Osteoblast (primary cell): Measurements from ENCODE around the gene RPL18. TPM values are rescaled to one million over a fixed set of nuclear protein-coding genes. Genes with fewer than 3 reads are reported as not detected.

Experiments used
- DNase-seq: peaks from one replicate; pipeline ENCODE4 v3.0.0; 2011; ENCODE audit warnings: low spot score, mixed read lengths; ENCODE audit not compliant: insufficient read length; ENCODE audit errors: missing footprints
- H2AFZ ChIP-seq: 2 replicates; pipeline ENCODE4 v1.6.0; 2011; ENCODE audit warnings: mild to moderate bottlenecking, low read length
- H3K27ac ChIP-seq: 2 replicates; pipeline ENCODE4 v1.5.1; 2011; ENCODE audit warnings: mild to moderate bottlenecking, low read depth, low read length, moderate library complexity
- H3K27me3 ChIP-seq: 2 replicates; pipeline ENCODE4 v1.6.0; 2012; ENCODE audit warnings: mild to moderate bottlenecking, control low read depth, inconsistent platforms, low read length, moderate library complexity; ENCODE audit not compliant: insufficient read depth
- H3K36me3 ChIP-seq: 2 replicates; pipeline ENCODE4 v1.5.1; 2011; ENCODE audit warnings: mild to moderate bottlenecking, low read length, control low read depth, moderate library complexity; ENCODE audit not compliant: insufficient read depth
- H3K4me1 ChIP-seq: 2 replicates; pipeline ENCODE4 v1.5.1; 2011; ENCODE audit warnings: mild to moderate bottlenecking, low read length, control low read depth, moderate library complexity; ENCODE audit not compliant: insufficient read depth
- H3K4me2 ChIP-seq: 2 replicates; pipeline ENCODE4 v1.6.0; 2011; ENCODE audit warnings: mild to moderate bottlenecking, low read length; ENCODE audit not compliant: insufficient read depth
- H3K4me3 ChIP-seq: fragments of 200-600 bp; sonication (generic); 3 replicates; pipeline ENCODE4 v1.5.1; 2012; ENCODE audit warnings: mild to moderate bottlenecking, low read length, inconsistent platforms; ENCODE audit not compliant: insufficient read depth
- H3K79me2 ChIP-seq: 2 replicates; pipeline ENCODE4 v1.6.0; 2012; ENCODE audit warnings: mild to moderate bottlenecking, low read length, control low read depth, inconsistent platforms; ENCODE audit not compliant: insufficient read depth
- H3K9me3 ChIP-seq: 2 replicates; pipeline ENCODE4 v1.5.1; 2011; ENCODE audit warnings: low read depth, low read length, control low read depth
- H4K20me1 ChIP-seq: 2 replicates; pipeline ENCODE4 v1.6.0; 2012; ENCODE audit warnings: mild to moderate bottlenecking, low read length, control low read depth; ENCODE audit not compliant: insufficient read depth
- total RNA-seq: library from RNA; depleted of rRNA; stranded (reverse); fragments of >200 nt; gene quantifications from 2 replicates; pipeline ENCODE4 v1.2.3, GENCODE V29; 2012
- TF ChIP-seq, protein P1 (sequence below): IDR thresholded peaks from 2 replicates; pipeline ENCODE4 v1.5.1; 2011; ENCODE audit warnings: mild to moderate bottlenecking, low read depth, low read length, moderate library complexity; ENCODE audit errors: extremely low read depth

Gene RPL18
- total RNA-seq, 1 donor: 1,357 TPM

- H3K36me3 ChIP-seq: no peaks in the 10 kb centered on the region
- no peaks in the 10 kb centered on the region for H3K79me2 ChIP-seq
- H2AFZ ChIP-seq: no peak overlapping the region
- TF ChIP-seq, protein P1, sequence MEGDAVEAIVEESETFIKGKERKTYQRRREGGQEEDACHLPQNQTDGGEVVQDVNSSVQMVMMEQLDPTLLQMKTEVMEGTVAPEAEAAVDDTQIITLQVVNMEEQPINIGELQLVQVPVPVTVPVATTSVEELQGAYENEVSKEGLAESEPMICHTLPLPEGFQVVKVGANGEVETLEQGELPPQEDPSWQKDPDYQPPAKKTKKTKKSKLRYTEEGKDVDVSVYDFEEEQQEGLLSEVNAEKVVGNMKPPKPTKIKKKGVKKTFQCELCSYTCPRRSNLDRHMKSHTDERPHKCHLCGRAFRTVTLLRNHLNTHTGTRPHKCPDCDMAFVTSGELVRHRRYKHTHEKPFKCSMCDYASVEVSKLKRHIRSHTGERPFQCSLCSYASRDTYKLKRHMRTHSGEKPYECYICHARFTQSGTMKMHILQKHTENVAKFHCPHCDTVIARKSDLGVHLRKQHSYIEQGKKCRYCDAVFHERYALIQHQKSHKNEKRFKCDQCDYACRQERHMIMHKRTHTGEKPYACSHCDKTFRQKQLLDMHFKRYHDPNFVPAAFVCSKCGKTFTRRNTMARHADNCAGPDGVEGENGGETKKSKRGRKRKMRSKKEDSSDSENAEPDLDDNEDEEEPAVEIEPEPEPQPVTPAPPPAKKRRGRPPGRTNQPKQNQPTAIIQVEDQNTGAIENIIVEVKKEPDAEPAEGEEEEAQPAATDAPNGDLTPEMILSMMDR: no peak
- H3K4me2 ChIP-seq: no peak overlapping the region
- no peaks in the 10 kb centered on the region for H4K20me1 ChIP-seq
- peak; percentile 52 for DNase-seq
- H3K27ac ChIP-seq: no peak overlapping the region
- H3K4me3 ChIP-seq: no peak overlapping the region
- H3K27me3 ChIP-seq: peaks cover 2% of the 10 kb centered on the region
- H3K9me3 ChIP-seq: no peaks in the 10 kb centered on the region
- peaks cover 3% of the 10 kb centered on the region for H3K4me1 ChIP-seq
Observed at GRCh38 chr19:48664476-48664875, 45.5 kb upstream of the RPL18 start.

DNA sequence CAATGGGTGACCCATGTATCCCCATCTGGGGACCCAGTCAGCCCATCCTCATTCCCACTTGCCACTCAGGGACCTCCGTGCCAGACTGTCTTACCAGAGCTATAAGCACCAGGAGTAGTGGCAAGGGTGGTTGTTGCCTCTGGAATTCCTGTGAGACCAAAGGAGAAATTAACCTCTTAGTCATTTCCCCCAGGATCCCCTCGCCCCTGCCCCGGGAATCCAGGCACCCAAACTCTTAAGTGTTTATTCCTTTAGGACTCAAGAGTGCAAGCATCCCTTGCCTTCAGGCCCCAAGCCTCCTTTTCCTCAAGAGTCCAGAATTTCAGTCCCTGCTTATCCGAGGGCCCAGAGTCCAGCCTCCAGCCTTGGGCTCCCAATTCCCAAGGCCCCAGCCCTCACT is 44.7 kb upstream of the RPL18 start:
- Histone ChIP-seq H3K4me2 (no peak overlapping the region), H3K79me2 (no peaks in the 10 kb centered on the region), H2AFZ (no peak overlapping the region), H3K27me3 (peaks cover 2% of the 10 kb centered on the region), H3K4me1 (peaks cover 3% of the 10 kb centered on the region), H4K20me1 (no peaks in the 10 kb centered on the region), H3K27ac (no peak overlapping the region), H3K4me3 (no peak overlapping the region), H3K9me3 (no peaks in the 10 kb centered on the region), H3K36me3 (no peaks in the 10 kb centered on the region)
- TF ChIP-seq, protein P1: no peak
- DNase-seq: peak; percentile 88

DNA sequence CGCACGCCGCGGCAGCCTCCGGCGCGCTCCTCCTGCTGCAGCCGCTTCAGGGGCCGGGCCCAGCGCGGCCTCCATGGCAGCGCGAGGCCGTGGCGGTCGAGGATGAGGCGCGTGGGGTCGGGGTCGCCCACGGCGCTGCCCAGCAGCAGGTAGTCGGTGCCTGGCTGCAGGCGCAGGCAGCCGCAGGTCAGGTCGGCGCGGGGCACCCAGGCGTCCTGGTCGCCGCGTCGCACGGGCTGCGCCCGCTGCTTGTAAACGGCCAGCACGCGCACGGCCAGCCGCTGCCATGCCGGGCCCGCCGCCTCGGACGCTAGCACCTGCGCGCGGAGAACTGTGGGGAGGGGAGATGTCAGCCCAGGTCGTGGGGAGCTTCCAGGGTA is 42.7 kb upstream of the RPL18 start:
- peak; percentile 50 for DNase-seq
- H3K4me2 ChIP-seq: no peak overlapping the region
- no peaks in the 10 kb centered on the region for H3K36me3 ChIP-seq
- TF ChIP-seq, protein P1: no peak
- peaks cover 2% of the 10 kb centered on the region for H3K27me3 ChIP-seq
- H3K9me3 ChIP-seq: no peaks in the 10 kb centered on the region
- no peak overlapping the region for H2AFZ ChIP-seq
- no peaks in the 10 kb centered on the region for H3K79me2 ChIP-seq
- H3K4me1 ChIP-seq: peaks cover 13% of the 10 kb centered on the region
- H3K27ac ChIP-seq: no peak overlapping the region
- no peaks in the 10 kb centered on the region for H4K20me1 ChIP-seq
- no peak overlapping the region for H3K4me3 ChIP-seq

GRCh38 chr19:48660852-48661710 is 42.1 kb upstream of the RPL18 start:
- peak; percentile 99 for DNase-seq
- Histone ChIP-seq H3K27ac (peak overlapping the region; percentile 0), H3K9me3 (no peaks in the 10 kb centered on the region), H3K27me3 (peaks cover 2% of the 10 kb centered on the region), H3K36me3 (no peaks in the 10 kb centered on the region), H4K20me1 (no peaks in the 10 kb centered on the region), H2AFZ (peak overlapping the region; percentile 46), H3K4me2 (peak overlapping the region; percentile 64), H3K79me2 (no peaks in the 10 kb centered on the region), H3K4me3 (peak overlapping the region; percentile 5), H3K4me1 (peaks cover 15% of the 10 kb centered on the region)
- TF ChIP-seq, protein P1: no peak
